ENCODE results near the gene COX19. TPM values are rescaled to one million over a fixed set of nuclear protein-coding genes. Genes with fewer than 3 reads are reported as not detected.

Gene COX19
- total and polyA plus RNA-seq, 2 experiments from 2014 or later, result 11.7 to 12.6 TPM

GRCh38 chr7:1007901-1008300, 32.6 kb upstream of the COX19 start:
- no peak overlapping the region for H2AFZ ChIP-seq
- no peak for ATAC-seq
- no peaks in the 10 kb centered on the region for H3K4me1 ChIP-seq (ENCODE audit: insufficient read depth)
- H3F3A ChIP-seq (replicated peaks; ENCODE audit: low read depth), result 0 out of 2 replicates have a peak, but pooled peaks cover 3% of the 10 kb centered on the region
- no peak for DNase-seq (ENCODE audit: low spot score)
- Mint-ChIP-seq H3K4me3 (no peak overlapping the region), H3K27me3 (ENCODE audit: insufficient read depth, low read depth, poor library complexity) (peaks cover 20% of the 10 kb centered on the region), H3K9me3 (no peaks in the 10 kb centered on the region; the same call in 2 of the 3 replicates), H3K4me1 (no peaks in the 10 kb centered on the region), H3K36me3 (ENCODE audit: low read depth) (peaks cover 11% of the 10 kb centered on the region), H3K27ac (no peak overlapping the region)
- TF ChIP-seq ZNF331 (CRISPR knock-in tag; IDR thresholded peaks at IDR 0.05; ENCODE audit: low read depth), result no peak
- no peak for TF ChIP-seq POLR2AphosphoS5 (IDR thresholded peaks at IDR 0.05; ENCODE audit: low read depth)
- no peak for TF ChIP-seq NANOG (IDR thresholded peaks at IDR 0.05; ENCODE audit: borderline replicate concordance)
- TF ChIP-seq JUNB (IDR thresholded peaks at IDR 0.05; ENCODE audit: unreplicated experiment), result no peak
- TF ChIP-seq ETS1 (IDR thresholded peaks at IDR 0.05), result no peak
- no peak for TF ChIP-seq ZNF462 (CRISPR knock-in tag; IDR thresholded peaks at IDR 0.05)
- TF ChIP-seq CTCF (conservative IDR thresholded peaks at IDR 0.05; ENCODE audit: low read depth in 2 of 2), result no peak
- TF ChIP-seq EZH2 (IDR thresholded peaks at IDR 0.05; ENCODE audit: low read depth, unreplicated experiment), result no peak
- TF ChIP-seq STAT1 (IDR thresholded peaks at IDR 0.05; ENCODE audit: unreplicated experiment), result no peak
- no peak for TF ChIP-seq EZH2phosphoT487 (IDR thresholded peaks at IDR 0.05; ENCODE audit: unreplicated experiment)
- no peak for TF ChIP-seq CREB1 (CRISPR knock-in tag; IDR thresholded peaks at IDR 0.05; ENCODE audit: low read depth)
- no peak for TF ChIP-seq ZNF114 (CRISPR knock-in tag; IDR thresholded peaks at IDR 0.05)
- TF ChIP-seq REST (IDR thresholded peaks at IDR 0.05; ENCODE audit: unreplicated experiment), result no peak
- no peaks in the 10 kb centered on the region for H3K79me2 ChIP-seq (replicated peaks; ENCODE audit: insufficient read depth)
- H3K4me3 ChIP-seq, result no peak overlapping the region
- no peaks in the 10 kb centered on the region for H4K20me1 ChIP-seq (replicated peaks; ENCODE audit: insufficient read depth)
- no peaks in the 10 kb centered on the region for H3K27me3 ChIP-seq (ENCODE audit: insufficient read depth)
- H3K9me2 ChIP-seq (ENCODE audit: insufficient read depth), result no peaks in the 10 kb centered on the region
- no peak overlapping the region for H3K27ac ChIP-seq (ENCODE audit: low read depth)
- no peak overlapping the region for H3K4me2 ChIP-seq
- H3K36me3 ChIP-seq (ENCODE audit: insufficient read depth), result no peaks in the 10 kb centered on the region
